GM23338 (cell line): ENCODE data around the gene C16orf95.

Experiments used
- CREB1 ChIP-seq: fragments of 250-450 bp; sonication (Bioruptor Pico); IDR thresholded peaks from 2 replicates; pipeline ENCODE4 v1.5.0; 2020; ENCODE audit warnings: low read depth, mild to moderate bottlenecking, moderate library complexity
- ETS1 ChIP-seq: IDR thresholded peaks from 2 replicates; pipeline ENCODE4 v1.6.1; 2016; ENCODE audit warnings: antibody characterized with exemption
- EZH2 ChIP-seq: fragments of 200-600 bp; sonication (generic); IDR thresholded peaks from one replicate; pipeline ENCODE4 v1.8.0; 2017; ENCODE audit warnings: antibody characterized with exemption, mild to moderate bottlenecking, low read depth; ENCODE audit not compliant: unreplicated experiment
- EZH2phosphoT487 ChIP-seq: fragments of 200-600 bp; sonication (generic); IDR thresholded peaks from one replicate; pipeline ENCODE4 v1.8.1; 2018; ENCODE audit warnings: antibody characterized with exemption; ENCODE audit not compliant: unreplicated experiment
- JUNB ChIP-seq: IDR thresholded peaks from one replicate; pipeline ENCODE4 v1.6.1; 2016; ENCODE audit warnings: antibody characterized with exemption; ENCODE audit not compliant: unreplicated experiment
- NANOG ChIP-seq: IDR thresholded peaks from 2 replicates; pipeline ENCODE4 v1.6.1; 2016; ENCODE audit warnings: antibody characterized with exemption, borderline replicate concordance
- POLR2AphosphoS5 ChIP-seq: IDR thresholded peaks from 2 replicates; pipeline ENCODE4 v1.6.1; 2016; ENCODE audit warnings: antibody characterized with exemption, low read depth
- STAT1 ChIP-seq: IDR thresholded peaks from one replicate; pipeline ENCODE4 v1.6.1; 2016; ENCODE audit warnings: antibody characterized with exemption; ENCODE audit not compliant: unreplicated experiment
- ZNF331 ChIP-seq: fragments of 250-450 bp; sonication (Bioruptor Pico); IDR thresholded peaks from 2 replicates; pipeline ENCODE4 v1.5.0; 2020; ENCODE audit warnings: low read depth, mild to moderate bottlenecking, moderate library complexity
- TF ChIP-seq, protein P1 (sequence below), 2 experiments: fragments of 200-600 bp in 1 of 2; sonication (generic) in 1 of 2; conservative IDR thresholded peaks; 2 replicates each; pipeline versions ENCODE4 v1.5.1 to v1.6.1; 2016 to 2017; ENCODE audit warnings: antibody characterized with exemption in 2 of 2, low read depth in 2 of 2, mild to moderate bottlenecking in 2 of 2, moderate library complexity in 1 of 2
- TF ChIP-seq, protein P2 (sequence below): IDR thresholded peaks from one replicate; pipeline ENCODE4 v1.6.1; 2018; ENCODE audit warnings: antibody characterized with exemption; ENCODE audit not compliant: unreplicated experiment

- TF ChIP-seq, protein P1, sequence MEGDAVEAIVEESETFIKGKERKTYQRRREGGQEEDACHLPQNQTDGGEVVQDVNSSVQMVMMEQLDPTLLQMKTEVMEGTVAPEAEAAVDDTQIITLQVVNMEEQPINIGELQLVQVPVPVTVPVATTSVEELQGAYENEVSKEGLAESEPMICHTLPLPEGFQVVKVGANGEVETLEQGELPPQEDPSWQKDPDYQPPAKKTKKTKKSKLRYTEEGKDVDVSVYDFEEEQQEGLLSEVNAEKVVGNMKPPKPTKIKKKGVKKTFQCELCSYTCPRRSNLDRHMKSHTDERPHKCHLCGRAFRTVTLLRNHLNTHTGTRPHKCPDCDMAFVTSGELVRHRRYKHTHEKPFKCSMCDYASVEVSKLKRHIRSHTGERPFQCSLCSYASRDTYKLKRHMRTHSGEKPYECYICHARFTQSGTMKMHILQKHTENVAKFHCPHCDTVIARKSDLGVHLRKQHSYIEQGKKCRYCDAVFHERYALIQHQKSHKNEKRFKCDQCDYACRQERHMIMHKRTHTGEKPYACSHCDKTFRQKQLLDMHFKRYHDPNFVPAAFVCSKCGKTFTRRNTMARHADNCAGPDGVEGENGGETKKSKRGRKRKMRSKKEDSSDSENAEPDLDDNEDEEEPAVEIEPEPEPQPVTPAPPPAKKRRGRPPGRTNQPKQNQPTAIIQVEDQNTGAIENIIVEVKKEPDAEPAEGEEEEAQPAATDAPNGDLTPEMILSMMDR (conservative IDR thresholded peaks at IDR 0.05; ENCODE audit: low read depth in 2 of 2) = no peak
- TF ChIP-seq ZNF331 (no peak), POLR2AphosphoS5 (no peak), ETS1 (no peak), CREB1 (CRISPR knock-in tag) (no peak), EZH2 (no peak), JUNB (no peak), NANOG (no peak), EZH2phosphoT487 (no peak), STAT1 (no peak)
- TF ChIP-seq, protein P2, sequence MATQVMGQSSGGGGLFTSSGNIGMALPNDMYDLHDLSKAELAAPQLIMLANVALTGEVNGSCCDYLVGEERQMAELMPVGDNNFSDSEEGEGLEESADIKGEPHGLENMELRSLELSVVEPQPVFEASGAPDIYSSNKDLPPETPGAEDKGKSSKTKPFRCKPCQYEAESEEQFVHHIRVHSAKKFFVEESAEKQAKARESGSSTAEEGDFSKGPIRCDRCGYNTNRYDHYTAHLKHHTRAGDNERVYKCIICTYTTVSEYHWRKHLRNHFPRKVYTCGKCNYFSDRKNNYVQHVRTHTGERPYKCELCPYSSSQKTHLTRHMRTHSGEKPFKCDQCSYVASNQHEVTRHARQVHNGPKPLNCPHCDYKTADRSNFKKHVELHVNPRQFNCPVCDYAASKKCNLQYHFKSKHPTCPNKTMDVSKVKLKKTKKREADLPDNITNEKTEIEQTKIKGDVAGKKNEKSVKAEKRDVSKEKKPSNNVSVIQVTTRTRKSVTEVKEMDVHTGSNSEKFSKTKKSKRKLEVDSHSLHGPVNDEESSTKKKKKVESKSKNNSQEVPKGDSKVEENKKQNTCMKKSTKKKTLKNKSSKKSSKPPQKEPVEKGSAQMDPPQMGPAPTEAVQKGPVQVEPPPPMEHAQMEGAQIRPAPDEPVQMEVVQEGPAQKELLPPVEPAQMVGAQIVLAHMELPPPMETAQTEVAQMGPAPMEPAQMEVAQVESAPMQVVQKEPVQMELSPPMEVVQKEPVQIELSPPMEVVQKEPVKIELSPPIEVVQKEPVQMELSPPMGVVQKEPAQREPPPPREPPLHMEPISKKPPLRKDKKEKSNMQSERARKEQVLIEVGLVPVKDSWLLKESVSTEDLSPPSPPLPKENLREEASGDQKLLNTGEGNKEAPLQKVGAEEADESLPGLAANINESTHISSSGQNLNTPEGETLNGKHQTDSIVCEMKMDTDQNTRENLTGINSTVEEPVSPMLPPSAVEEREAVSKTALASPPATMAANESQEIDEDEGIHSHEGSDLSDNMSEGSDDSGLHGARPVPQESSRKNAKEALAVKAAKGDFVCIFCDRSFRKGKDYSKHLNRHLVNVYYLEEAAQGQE = no peak
These were observed 3.5 kb upstream of the C16orf95 start for GRCh38 chr16:87320510-87321227.
